Omental fat pad (tissue), 4 donors: ENCODE measurements around the gene ZNF581. TPM values are rescaled to one million over a fixed set of nuclear protein-coding genes. Genes with fewer than 3 reads are reported as not detected.

Experiments used
- ATAC-seq: fragments of 150-250 bp; one replicate; pipeline ENCODE4 v1.9.1; 2016; ENCODE audit warnings: mild to moderate bottlenecking, moderate library complexity; ENCODE audit not compliant: low FRiP score
- DNase-seq: peaks from one replicate; pipeline ENCODE4 v3.0.0-alpha.2; 2019; ENCODE audit warnings: low spot score
- CTCF ChIP-seq, 3 donors: fragments of 450-650 bp; IDR thresholded peaks; one replicate each; pipeline ENCODE4 v1.5.1; 2016 to 2017; ENCODE audit warnings: antibody characterized with exemption in 3 of 3, mild to moderate bottlenecking in 3 of 3, moderate library complexity in 2 of 3
- total RNA-seq, 4 donors: library from RNA; depleted of rRNA; stranded (reverse); fragments of >200 nt; gene quantifications; one replicate each; pipeline ENCODE4 v1.1.0, GENCODE V29; 2016

Gene ZNF581
- total RNA-seq, 4 donors from 2014 or later = 9.9 to 15.0 (median 11.9) TPM

- no peak for TF ChIP-seq CTCF (IDR thresholded peaks at IDR 0.05)
- no peak for ATAC-seq
- DNase-seq = no peak
These were observed 4.5 kb upstream of the ZNF581 start for GRCh38 chr19:55638864-55639359.

- no peak for ATAC-seq
- DNase-seq = no peak
- TF ChIP-seq CTCF (IDR thresholded peaks at IDR 0.05) = peak in 1 of 3 donors; percentile 5
These were observed 3.3 kb upstream of the ZNF581 start for GRCh38 chr19:55640043-55640576.

GRCh38 chr19:55640577-55641425 is 2.6 kb upstream of the ZNF581 start, which contains the start of gene ZNF580:
TSS of gene ZNF580 (plus strand) at chr19:55641002. CDS start at chr19:55642509, 1,507 bp downstream.
- DNase-seq (no peak), ATAC-seq (peak; percentile 70)
- TF ChIP-seq CTCF (IDR thresholded peaks at IDR 0.05) = no peak

GRCh38 chr19:55641426-55642152 is 1.9 kb upstream of the ZNF581 start:
- DNase-seq (no peak), ATAC-seq (peak; percentile 0)
- TF ChIP-seq CTCF (IDR thresholded peaks at IDR 0.05) = no peak

- TF ChIP-seq CTCF (IDR thresholded peaks at IDR 0.05) = no peak
- DNase-seq (no peak), ATAC-seq (no peak)
These were observed 1.1 kb upstream of the ZNF581 start for GRCh38 chr19:55642153-55643002.

- TF ChIP-seq CTCF (IDR thresholded peaks at IDR 0.05) = no peak
- DNase-seq (no peak), ATAC-seq (no peak)
These were observed 383 bp downstream of the ZNF581 start for GRCh38 chr19:55643887-55644176.
